Transverse colon (tissue), 4 donors: ENCODE measurements around the gene IFITM10. TPM values are rescaled to one million over a fixed set of nuclear protein-coding genes. Genes with fewer than 3 reads are reported as not detected.

Experiments used
- DNase-seq: peaks from one replicate; pipeline ENCODE4 v3.0.0-alpha.2; 2019
- H3K27ac ChIP-seq, 4 donors: fragments of 200-600 bp; sonication (generic); 2 replicates each; pipeline ENCODE4 v1.5.1; 2016 to 2018; ENCODE audit warnings: inconsistent platforms in 4 of 4
- H3K27me3 ChIP-seq: fragments of 200-600 bp; sonication (generic); 2 replicates; pipeline ENCODE4 v1.5.1; 2017; ENCODE audit warnings: inconsistent platforms
- H3K36me3 ChIP-seq, 4 donors: fragments of 200-600 bp; sonication (generic); 2 replicates each; pipeline ENCODE4 v1.5.1; 2017 to 2019; ENCODE audit warnings: inconsistent platforms in 4 of 4
- H3K4me1 ChIP-seq, 4 donors: fragments of 200-600 bp; sonication (generic); 2 replicates each; pipeline ENCODE4 v1.5.1; 2017 to 2020; ENCODE audit warnings: inconsistent platforms in 4 of 4
- H3K4me3 ChIP-seq, 4 donors: fragments of 200-600 bp; sonication (generic); 1 replicate in 1 of 4; 2 replicates in 3 of 4; pipeline versions ENCODE4 v1.5.1 to v1.6.1; 2017 to 2019; ENCODE audit warnings: inconsistent platforms in 4 of 4
- H3K9me3 ChIP-seq, 2 donors: fragments of 200-600 bp; sonication (generic); 2 replicates each; pipeline ENCODE4 v1.5.1; 2017 to 2019; ENCODE audit warnings: inconsistent platforms in 2 of 2
- CTCF ChIP-seq, 5 experiments: fragments of 200-600 bp in 3 of 5; fragments of 450-650 bp in 2 of 5; sonication (generic) in 3 of 5; IDR thresholded peaks; 1 replicate in 2 of 5; 2 replicates in 3 of 5; pipeline ENCODE4 v1.5.1; 2016 to 2017; ENCODE audit warnings: antibody characterized with exemption in 5 of 5, inconsistent platforms in 3 of 5, mild to moderate bottlenecking in 2 of 5, moderate library complexity in 1 of 5
- EP300 ChIP-seq: sonication (generic); formaldehyde crosslinking; IDR thresholded peaks from one replicate; pipeline ENCODE4 v1.6.1; 2017; ENCODE audit warnings: antibody characterized with exemption, low read depth
- POLR2A ChIP-seq: fragments of 450-650 bp; IDR thresholded peaks from one replicate; pipeline ENCODE4 v1.6.1; 2016; ENCODE audit warnings: antibody characterized with exemption, mild to moderate bottlenecking, moderate library complexity
- POLR2AphosphoS5 ChIP-seq, 3 donors: sonication (generic); formaldehyde crosslinking; IDR thresholded peaks; one replicate each; pipeline ENCODE4 v1.6.1; 2016; ENCODE audit warnings: antibody characterized with exemption in 3 of 3
- WGBS, 2 donors: methylation state at CpG; one replicate each; pipeline ENCODE4 v1.1.5; 2018; ENCODE audit warnings: low coverage in 1 of 2; 5-methylcytosine and 5-hydroxymethylcytosine counted together
- in situ Hi-C, 4 donors: fragments of 200-750 bp; cut with MboI; loops; one replicate each; pipeline versions ENCODE4 v1.15.0 to v1.15.1; 2017; ENCODE audit warnings: low sequenced_read_pairs in 3 of 4, low pct_ligation_motif_present in 1 of 4, low pct_unique_long_range_greater_than_20kb in 1 of 4
- intact Hi-C: fragments of 100-400 bp; cut with DNase I; formaldehyde crosslinking; loops from one replicate; pipeline ENCODE4 v1.15.1; 2023; ENCODE audit warnings: low total_unique reads
- total RNA-seq, 4 donors: library from RNA; depleted of rRNA; stranded (reverse); fragments of >200 nt; gene quantifications; one replicate each; pipeline ENCODE4 v1.1.0, GENCODE V29; 2016

The IFITM10 gene
- total RNA-seq, result 10 to 100 TPM in 1 of 4 donors, 1 to 10 TPM in 2, under 1 TPM in 1; 0.68 to 13.5 (median 1.3) TPM

DNA sequence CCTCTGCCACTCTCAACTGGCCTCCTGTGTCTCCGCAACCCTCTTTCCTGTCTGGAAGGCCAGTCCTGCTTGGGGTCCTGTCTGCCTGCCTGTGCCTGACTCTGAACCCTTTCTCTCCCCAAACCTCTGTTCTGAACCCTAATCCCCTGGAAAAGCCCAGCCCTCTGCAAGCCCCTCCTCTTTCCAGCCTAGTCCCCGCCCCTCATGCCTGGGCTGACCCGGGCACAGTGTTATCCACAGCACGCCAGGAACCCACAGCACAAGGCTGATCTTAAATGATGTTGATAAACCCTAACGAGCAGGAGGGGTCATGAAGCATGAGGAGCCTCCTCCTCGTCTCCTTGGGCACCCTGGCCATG lies at the start of gene IFITM10:
TSS of gene IFITM10 (minus strand) at position 115 of the 359 bp plus-strand sequence. CDS start 153 bp downstream, outside the sequence.
- DNase-seq, result peak; percentile 27
- TF ChIP-seq EP300 (no peak), POLR2AphosphoS5 (IDR thresholded peaks at IDR 0.05) (peak in 1 of 3 donors; percentile 32)
- in situ Hi-C loops, result no loop called here
- H3K36me3 ChIP-seq, result peaks cover 0 to 21% (median 7%) of the 10 kb centered on the region in 4 donors
- H3K4me1 ChIP-seq, result peaks cover 3 to 17% (median 8%) of the 10 kb centered on the region in 4 donors
- no peaks in the 10 kb centered on the region for H3K9me3 ChIP-seq
- peaks cover 27% of the 10 kb centered on the region for H3K27me3 ChIP-seq
- H3K4me3 ChIP-seq, result peak within 1 kb of the TSS in 2 of 4 donors; percentile 14 to 31
- intact Hi-C loops, result no loop called here
- no peak within 1 kb of the TSS for H3K27ac ChIP-seq
- 31 to 41% methylated on average over 4 to 6 of the region's 6 CpGs for WGBS, 2 donors

DNA sequence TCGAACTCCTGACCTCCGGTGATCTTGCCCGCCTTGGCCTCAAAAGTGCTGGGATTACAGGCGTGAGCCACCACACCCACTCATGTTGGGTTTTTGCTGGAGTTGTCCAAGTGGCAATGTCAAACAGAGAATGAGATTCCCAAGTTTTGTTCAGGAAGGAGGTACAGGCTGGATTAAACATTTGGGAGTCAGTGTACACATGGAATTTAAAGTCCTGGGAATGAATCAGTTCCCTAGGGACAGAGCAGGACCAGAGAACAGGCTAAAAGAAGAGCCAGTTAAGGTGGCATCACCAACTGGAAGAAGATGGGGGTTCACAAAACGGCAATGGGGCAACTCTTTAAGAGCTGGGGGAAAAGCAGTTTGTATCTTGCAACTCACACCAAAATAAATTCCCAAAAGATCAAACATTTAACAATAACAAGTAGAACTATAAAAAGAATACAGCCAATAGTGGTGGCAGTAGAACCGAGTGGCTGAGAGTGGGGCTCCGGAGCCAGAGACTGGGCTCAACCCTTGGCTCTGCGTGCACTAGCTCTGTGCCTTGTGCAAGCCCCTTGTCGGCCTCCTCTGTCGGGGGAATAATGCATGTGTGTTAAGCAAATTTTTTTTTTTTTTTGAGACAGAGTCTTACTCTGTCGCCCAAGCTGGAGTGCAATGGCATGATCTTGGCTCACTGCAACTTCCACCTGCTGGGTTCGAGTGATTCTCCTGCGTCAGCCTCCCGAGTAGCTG lies 47.2 kb upstream of the IFITM10 start:
- no peak overlapping the region for H3K4me3 ChIP-seq
- peaks cover 23% of the 10 kb centered on the region for H3K27me3 ChIP-seq
- no peaks in the 10 kb centered on the region for H3K36me3 ChIP-seq
- H3K27ac ChIP-seq, result no peak overlapping the region
- no peaks in the 10 kb centered on the region for H3K9me3 ChIP-seq
- no peak for DNase-seq
- peaks cover 0 to 3% (median 0%) of the 10 kb centered on the region in 4 donors for H3K4me1 ChIP-seq
- WGBS, 2 donors, result 78 to 86% methylated on average over 9 to 14 of the region's 14 CpGs
- in situ Hi-C loops, result no loop called here
- intact Hi-C loops, result no loop called here
- TF ChIP-seq CTCF (IDR thresholded peaks at IDR 0.05) (no peak), POLR2A (no peak), POLR2AphosphoS5 (IDR thresholded peaks at IDR 0.05) (no peak), EP300 (no peak)

DNA sequence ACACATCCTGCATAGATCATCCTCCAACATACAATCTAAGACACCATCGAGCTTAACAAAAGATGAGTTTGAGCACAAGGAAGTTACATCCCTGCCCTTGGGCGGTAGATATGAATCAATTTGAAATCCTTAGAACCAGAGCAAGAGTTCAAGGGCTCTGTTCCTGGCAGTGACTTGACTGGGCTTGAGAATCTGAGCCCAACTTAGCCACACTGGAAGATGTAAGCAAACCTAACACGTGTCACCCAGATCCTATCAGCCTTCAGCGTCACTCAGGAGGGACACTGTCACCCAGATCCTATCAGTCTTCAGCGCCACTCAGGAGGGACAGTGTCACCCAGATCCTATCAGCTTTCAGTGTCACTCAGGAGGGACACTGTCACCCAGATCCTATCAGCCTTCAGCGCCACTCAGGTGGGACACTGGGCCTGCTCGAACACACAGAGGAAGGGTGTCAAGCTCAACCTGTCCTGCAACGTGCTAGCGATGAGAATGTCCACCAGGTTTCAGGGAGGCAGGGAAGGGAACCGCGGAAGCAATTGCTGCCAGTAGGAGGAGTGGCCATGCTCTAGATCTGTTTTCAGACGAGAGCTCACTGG lies 46.1 kb upstream of the IFITM10 start:
- Histone ChIP-seq H3K27me3 (peaks cover 26% of the 10 kb centered on the region), H3K4me3 (no peak overlapping the region), H3K9me3 (no peaks in the 10 kb centered on the region), H3K36me3 (no peaks in the 10 kb centered on the region), H3K4me1 (peaks cover 0 to 8% (median 0%) of the 10 kb centered on the region in 4 donors), H3K27ac (no peak overlapping the region)
- DNase-seq, result no peak
- TF ChIP-seq POLR2AphosphoS5 (IDR thresholded peaks at IDR 0.05) (no peak), EP300 (no peak), CTCF (IDR thresholded peaks at IDR 0.05) (no peak), POLR2A (no peak)
- 80 to 83% methylated on average over 1 to 12 of the region's 12 CpGs for WGBS, 2 donors
- intact Hi-C loops (no loop called here), in situ Hi-C loops (no loop called here)

DNA sequence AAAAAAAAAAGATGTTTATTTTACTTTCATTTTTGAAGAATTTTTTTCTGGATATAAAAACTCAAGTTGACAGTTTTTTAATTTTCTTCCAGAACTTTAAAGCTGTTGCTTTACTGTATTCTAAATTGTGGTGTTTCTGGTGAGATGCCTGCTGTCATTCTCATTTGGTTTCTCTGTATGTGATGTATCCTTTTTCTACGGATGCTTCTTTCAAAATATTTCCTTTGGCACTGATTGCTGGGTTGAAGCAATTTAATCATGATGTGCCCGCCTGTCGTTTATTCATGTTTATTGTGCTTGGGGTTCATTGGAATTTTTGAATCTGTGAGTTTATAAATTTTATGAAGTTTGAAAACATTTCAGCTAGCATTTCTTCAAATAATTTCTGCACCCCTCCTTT lies 42.7 kb upstream of the IFITM10 start:
- in situ Hi-C loops (no loop called here), intact Hi-C loops (no loop called here)

More for the DNA sequence above, 42.7 kb upstream of the IFITM10 start:
- peaks cover 18% of the 10 kb centered on the region for H3K27me3 ChIP-seq
- H3K27ac ChIP-seq, result no peak overlapping the region
- TF ChIP-seq CTCF (IDR thresholded peaks at IDR 0.05) (no peak), EP300 (no peak), POLR2A (no peak), POLR2AphosphoS5 (IDR thresholded peaks at IDR 0.05) (no peak)
- H3K4me3 ChIP-seq, result no peak overlapping the region
- WGBS, 2 donors, result 25 to 61% methylated on average over 1 to 3 of the region's 3 CpGs
- H3K4me1 ChIP-seq, result peaks cover 0 to 9% (median 0%) of the 10 kb centered on the region in 4 donors
- no peaks in the 10 kb centered on the region for H3K9me3 ChIP-seq
- H3K36me3 ChIP-seq, result no peaks in the 10 kb centered on the region
- no peak for DNase-seq
